ENCODE results near the gene SLC30A7. TPM values are rescaled to one million over a fixed set of nuclear protein-coding genes. Genes with fewer than 3 reads are reported as not detected.
"Not testable (repeated sequence)": the region's sequence is repeated elsewhere in the genome, so short reads cannot be mapped to it uniquely, and the experiment has no call there.

Gene SLC30A7
- total and polyA plus RNA-seq, 7 donors, result 1.0 to 5.7 (median 4.8) TPM

- intact Hi-C loops (cut with DNase I), result loop anchor here in 1 of 2 donors (2.0 kb wide), 1 partner anchor 13 kb away; no protein-coding TSS in a partner anchor
- not testable (repeated sequence) for H3K9me3 ChIP-seq; H3K4me3 ChIP-seq; H3K27ac ChIP-seq; H3K36me3 ChIP-seq (ENCODE audit: insufficient read depth in 1 of 2, low read depth in 1 of 2); H3K27me3 ChIP-seq (ENCODE audit: insufficient read depth in 3 of 3, low read length in 2 of 3); ATAC-seq; H3K4me1 ChIP-seq
- WGBS, 3 donors, result 76 to 79% (median 77%) methylated on average over 9 of the region's 9 CpGs
- peak; percentile 21 to 56 for DNase-seq
These were observed 53.7 kb downstream of the SLC30A7 start for GRCh38 chr1:100949515-100950158.

DNA sequence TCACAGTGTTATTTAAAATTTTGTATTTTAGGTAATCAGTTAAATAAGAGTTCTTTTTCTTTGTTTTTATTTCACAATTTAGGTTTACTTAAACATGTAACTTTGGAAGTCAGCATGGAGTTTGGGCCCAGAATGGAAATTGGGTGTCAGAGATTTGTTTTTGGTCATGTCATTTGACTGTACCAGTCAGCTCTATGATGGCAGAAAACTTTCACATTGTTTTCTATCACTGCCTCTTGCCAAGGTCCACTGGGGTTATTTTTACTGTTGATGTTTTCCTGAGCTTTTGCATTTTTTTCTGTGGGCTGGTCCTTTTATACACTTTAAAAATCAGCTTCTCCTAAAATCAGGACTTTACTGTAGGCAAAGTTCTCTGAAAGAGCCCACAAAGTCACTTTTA, 54.4 kb downstream of the SLC30A7 start:
- H3K4me1 ChIP-seq, result peaks cover 6% of the 10 kb centered on the region
- intact Hi-C loops (cut with DNase I), result loop anchor here in 1 of 2 donors (2.0 kb wide), 1 partner anchor 14 kb away; no protein-coding TSS in a partner anchor
- no peaks in the 10 kb centered on the region for H3K36me3 ChIP-seq (ENCODE audit: insufficient read depth in 1 of 2, low read depth in 1 of 2)
- no peak for ATAC-seq
- no peak overlapping the region for H3K4me3 ChIP-seq
- TF ChIP-seq, protein P1, sequence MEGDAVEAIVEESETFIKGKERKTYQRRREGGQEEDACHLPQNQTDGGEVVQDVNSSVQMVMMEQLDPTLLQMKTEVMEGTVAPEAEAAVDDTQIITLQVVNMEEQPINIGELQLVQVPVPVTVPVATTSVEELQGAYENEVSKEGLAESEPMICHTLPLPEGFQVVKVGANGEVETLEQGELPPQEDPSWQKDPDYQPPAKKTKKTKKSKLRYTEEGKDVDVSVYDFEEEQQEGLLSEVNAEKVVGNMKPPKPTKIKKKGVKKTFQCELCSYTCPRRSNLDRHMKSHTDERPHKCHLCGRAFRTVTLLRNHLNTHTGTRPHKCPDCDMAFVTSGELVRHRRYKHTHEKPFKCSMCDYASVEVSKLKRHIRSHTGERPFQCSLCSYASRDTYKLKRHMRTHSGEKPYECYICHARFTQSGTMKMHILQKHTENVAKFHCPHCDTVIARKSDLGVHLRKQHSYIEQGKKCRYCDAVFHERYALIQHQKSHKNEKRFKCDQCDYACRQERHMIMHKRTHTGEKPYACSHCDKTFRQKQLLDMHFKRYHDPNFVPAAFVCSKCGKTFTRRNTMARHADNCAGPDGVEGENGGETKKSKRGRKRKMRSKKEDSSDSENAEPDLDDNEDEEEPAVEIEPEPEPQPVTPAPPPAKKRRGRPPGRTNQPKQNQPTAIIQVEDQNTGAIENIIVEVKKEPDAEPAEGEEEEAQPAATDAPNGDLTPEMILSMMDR (IDR thresholded peaks at IDR 0.05), result no peak
- no peak overlapping the region for H3K27ac ChIP-seq
- no peaks in the 10 kb centered on the region for H3K27me3 ChIP-seq (ENCODE audit: insufficient read depth in 3 of 3, low read length in 2 of 3)
- no peak for DNase-seq
- H3K9me3 ChIP-seq, result no peaks in the 10 kb centered on the region

GRCh38 chr1:100950781-100951180, 54.9 kb downstream of the SLC30A7 start:
- H3K27ac ChIP-seq, result no peak overlapping the region
- no peak overlapping the region for H3K4me3 ChIP-seq
- TF ChIP-seq, protein P1 (IDR thresholded peaks at IDR 0.05), result no peak
- no peaks in the 10 kb centered on the region for H3K27me3 ChIP-seq (ENCODE audit: insufficient read depth in 3 of 3, low read length in 2 of 3)
- H3K4me1 ChIP-seq, result peaks cover 6% of the 10 kb centered on the region
- no peaks in the 10 kb centered on the region for H3K36me3 ChIP-seq (ENCODE audit: insufficient read depth in 1 of 2, low read depth in 1 of 2)
- ATAC-seq, result no peak
- no peaks in the 10 kb centered on the region for H3K9me3 ChIP-seq
- WGBS, 3 donors, result 29 to 35% (median 31%) methylated on average over 4 of the region's 4 CpGs
- no peak for DNase-seq
- intact Hi-C loops (cut with DNase I), result loop anchor here in 1 of 2 donors (2.0 kb wide), 1 partner anchor 14 kb away; no protein-coding TSS in a partner anchor

DNA sequence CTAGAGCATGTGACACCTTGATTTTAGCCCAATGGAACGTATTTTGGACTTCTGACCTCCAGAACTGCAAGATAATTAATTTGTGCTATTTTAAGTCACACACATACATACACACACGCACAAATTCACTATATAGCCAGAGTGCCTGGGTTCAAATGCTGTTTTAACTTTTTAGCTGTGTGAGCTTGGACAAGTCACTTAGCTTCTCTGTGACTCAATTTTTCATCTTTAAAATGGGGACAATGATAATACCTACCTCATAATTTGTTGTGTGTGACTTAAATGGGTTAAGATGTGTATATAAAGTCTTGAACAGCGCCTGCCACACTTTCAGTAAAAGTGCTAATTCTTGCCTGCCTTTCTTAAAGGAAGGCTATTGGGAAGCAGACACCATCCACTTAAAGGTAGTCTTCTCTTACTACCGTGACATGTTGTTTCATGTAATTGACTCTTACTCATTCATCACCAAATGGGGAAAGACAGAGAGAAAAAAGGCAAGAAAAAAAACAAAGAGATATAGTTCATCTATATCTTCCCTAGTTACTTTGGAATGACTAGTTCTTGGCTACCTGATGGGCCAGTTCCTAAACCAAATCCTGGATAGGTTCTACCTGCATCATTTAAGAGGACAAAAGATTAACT, 56.3 kb downstream of the SLC30A7 start:
- no peak overlapping the region for H3K4me3 ChIP-seq
- no peaks in the 10 kb centered on the region for H3K36me3 ChIP-seq (ENCODE audit: insufficient read depth in 1 of 2, low read depth in 1 of 2)
- intact Hi-C loops (cut with DNase I), result no loop called here
- WGBS, 3 donors, result 95 to 98% (median 96%) methylated on average over 4 of the region's 4 CpGs
- TF ChIP-seq, protein P1 (IDR thresholded peaks at IDR 0.05), result no peak
- H3K27me3 ChIP-seq (ENCODE audit: insufficient read depth in 3 of 3, low read length in 2 of 3), result no peaks in the 10 kb centered on the region
- no peaks in the 10 kb centered on the region for H3K9me3 ChIP-seq
- DNase-seq (no peak), ATAC-seq (no peak)
- peaks cover 6% of the 10 kb centered on the region for H3K4me1 ChIP-seq
- no peak overlapping the region for H3K27ac ChIP-seq

GRCh38 chr1:100952970-100953369, 57.1 kb downstream of the SLC30A7 start:
- H3K9me3 ChIP-seq; H3K4me1 ChIP-seq; ATAC-seq; H3K27ac ChIP-seq; H3K27me3 ChIP-seq (ENCODE audit: insufficient read depth in 3 of 3, low read length in 2 of 3); H3K4me3 ChIP-seq; H3K36me3 ChIP-seq (ENCODE audit: insufficient read depth in 1 of 2, low read depth in 1 of 2); DNase-seq; intact Hi-C loops (cut with DNase I): not testable (repeated sequence)
- 90 to 97% (median 92%) methylated on average over 1 of the region's 1 CpG for WGBS, 3 donors
